ENCODE results near the gene DCBLD2. TPM values are rescaled to one million over a fixed set of nuclear protein-coding genes. Genes with fewer than 3 reads are reported as not detected.
A peak's percentile ranks its signal among the peaks of the same experiment; 100 is the strongest.

The DCBLD2 gene
- total RNA-seq, 1 donor from 2014 or later: 57.9 TPM

- Mint-ChIP-seq H3K27me3 (ENCODE audit: low read depth) (no peaks in the 10 kb centered on the region), H3K36me3 (no peaks in the 10 kb centered on the region), H3K27ac (peak overlapping the region; percentile 93), H3K9me3 (no peaks in the 10 kb centered on the region), H3K4me1 (peaks cover 25% of the 10 kb centered on the region), H3K4me3 (peak overlapping the region; percentile 97)
- DNase-seq (ENCODE audit: low spot score in 2 of 2, unreplicated experiment in 2 of 2): peak in 1 of 2 experiments; percentile 18
- no peak for TF ChIP-seq CTCF (IDR thresholded peaks at IDR 0.05; ENCODE audit: unreplicated experiment)
Measured at GRCh38 chr3:98900265-98901118, 1.0 kb downstream of the DCBLD2 start.

- no peak for DNase-seq (ENCODE audit: low spot score in 2 of 2, unreplicated experiment in 2 of 2)
- Mint-ChIP-seq H3K9me3 (no peaks in the 10 kb centered on the region), H3K4me1 (peaks cover 35% of the 10 kb centered on the region), H3K27me3 (ENCODE audit: low read depth) (no peaks in the 10 kb centered on the region), H3K4me3 (no peak overlapping the region), H3K27ac (no peak overlapping the region), H3K36me3 (no peaks in the 10 kb centered on the region)
- no peak for TF ChIP-seq CTCF (IDR thresholded peaks at IDR 0.05; ENCODE audit: unreplicated experiment)
Measured at GRCh38 chr3:98897701-98898100, 3.8 kb downstream of the DCBLD2 start.

- no peak overlapping the region for H3K4me3 Mint-ChIP-seq
Measured at GRCh38 chr3:98894791-98895576, 6.5 kb downstream of the DCBLD2 start.

GRCh38 chr3:98893740-98894139, 7.8 kb downstream of the DCBLD2 start:
- peaks cover 17% of the 10 kb centered on the region for H3K4me1 Mint-ChIP-seq
- H3K4me3 Mint-ChIP-seq: no peak overlapping the region
- H3K27ac Mint-ChIP-seq: no peak overlapping the region
- no peak for TF ChIP-seq CTCF (IDR thresholded peaks at IDR 0.05; ENCODE audit: unreplicated experiment)
- no peak for DNase-seq (ENCODE audit: low spot score in 2 of 2, unreplicated experiment in 2 of 2)
- no peaks in the 10 kb centered on the region for H3K27me3 Mint-ChIP-seq (ENCODE audit: low read depth)
- no peaks in the 10 kb centered on the region for H3K36me3 Mint-ChIP-seq
- H3K9me3 Mint-ChIP-seq: no peaks in the 10 kb centered on the region

More at GRCh38 chr3:98894791-98895576, 6.5 kb downstream of the DCBLD2 start:
- peaks cover 23% of the 10 kb centered on the region for H3K4me1 Mint-ChIP-seq
- no peaks in the 10 kb centered on the region for H3K9me3 Mint-ChIP-seq
- no peaks in the 10 kb centered on the region for H3K27me3 Mint-ChIP-seq (ENCODE audit: low read depth)
- TF ChIP-seq CTCF (IDR thresholded peaks at IDR 0.05; ENCODE audit: unreplicated experiment): no peak
- H3K36me3 Mint-ChIP-seq: no peaks in the 10 kb centered on the region
- H3K27ac Mint-ChIP-seq: no peak overlapping the region
- no peak for DNase-seq (ENCODE audit: low spot score in 2 of 2, unreplicated experiment in 2 of 2)

- Mint-ChIP-seq H3K9me3 (no peaks in the 10 kb centered on the region), H3K4me3 (no peak overlapping the region), H3K36me3 (no peaks in the 10 kb centered on the region), H3K27me3 (ENCODE audit: low read depth) (no peaks in the 10 kb centered on the region), H3K27ac (no peak overlapping the region), H3K4me1 (peaks cover 17% of the 10 kb centered on the region)
- no peak for DNase-seq (ENCODE audit: low spot score in 2 of 2, unreplicated experiment in 2 of 2)
- no peak for TF ChIP-seq CTCF (IDR thresholded peaks at IDR 0.05; ENCODE audit: unreplicated experiment)
Measured at GRCh38 chr3:98892263-98892662, 9.2 kb downstream of the DCBLD2 start.

Measured in mesothelial cell of epicardium (in vitro differentiated cells).